ENCODE data around the gene AVPI1. TPM values are rescaled to one million over a fixed set of nuclear protein-coding genes. Genes with fewer than 3 reads are reported as not detected.

Gene AVPI1
- total and polyA plus RNA-seq, 4 donors: 6.6 to 22.1 (median 11.9) TPM

GRCh38 chr10:97705006-97705670 is 18.1 kb upstream of the AVPI1 start:
- no peak overlapping the region for H3K4me3 ChIP-seq (ENCODE audit: low read depth in 1 of 3, low read length in 3 of 3)
- no peaks in the 10 kb centered on the region for H3K9me3 ChIP-seq (ENCODE audit: control insufficient read depth in 4 of 4, low read length in 3 of 4)
- H3K4me1 ChIP-seq (ENCODE audit: control insufficient read depth in 4 of 4, insufficient read depth in 4 of 4, low read length in 3 of 4): peaks cover 7 to 14% (median 10%) of the 10 kb centered on the region in 4 donors
- TF ChIP-seq ATF3 (IDR thresholded peaks at IDR 0.05) (no peak), CTCF (IDR thresholded peaks at IDR 0.05; ENCODE audit: low read depth, low read length, missing input control) (no peak), ZBTB33 (IDR thresholded peaks at IDR 0.05) (no peak), SP1 (IDR thresholded peaks at IDR 0.05) (no peak), NR2F2 (IDR thresholded peaks at IDR 0.05) (no peak), REST (IDR thresholded peaks at IDR 0.05) (no peak), HNF4G (IDR thresholded peaks at IDR 0.05) (no peak), RXRA (IDR thresholded peaks at IDR 0.05) (no peak), FOXA1 (IDR thresholded peaks at IDR 0.05) (no peak)
- H3K27me3 ChIP-seq (ENCODE audit: control insufficient read depth in 4 of 4, insufficient read depth in 4 of 4, low read length in 3 of 4): no peaks in the 10 kb centered on the region
- no peak for DNase-seq (ENCODE audit: low spot score)
- no peak overlapping the region for H3K27ac ChIP-seq (ENCODE audit: low read depth in 1 of 2, low read length in 2 of 2)
- H3K9ac ChIP-seq (ENCODE audit: low read depth in 1 of 2, low read length in 2 of 2): no peak overlapping the region
- H3K36me3 ChIP-seq (ENCODE audit: control insufficient read depth in 4 of 4, insufficient read depth in 3 of 4, low read depth in 1 of 4, low read length in 3 of 4): no peaks in the 10 kb centered on the region
- 90% methylated on average over 3 of the region's 3 CpGs for WGBS

- Histone ChIP-seq H3K9ac (ENCODE audit: low read depth in 1 of 2, low read length in 2 of 2) (no peak overlapping the region), H3K27me3 (ENCODE audit: control insufficient read depth in 4 of 4, insufficient read depth in 4 of 4, low read length in 3 of 4) (no peaks in the 10 kb centered on the region), H3K4me1 (ENCODE audit: control insufficient read depth in 4 of 4, insufficient read depth in 4 of 4, low read length in 3 of 4) (peaks cover 7 to 14% (median 10%) of the 10 kb centered on the region in 4 donors), H3K9me3 (ENCODE audit: control insufficient read depth in 4 of 4, low read length in 3 of 4) (no peaks in the 10 kb centered on the region), H3K27ac (ENCODE audit: low read depth in 1 of 2, low read length in 2 of 2) (no peak overlapping the region), H3K36me3 (ENCODE audit: control insufficient read depth in 4 of 4, insufficient read depth in 3 of 4, low read depth in 1 of 4, low read length in 3 of 4) (no peaks in the 10 kb centered on the region), H3K4me3 (ENCODE audit: low read depth in 1 of 3, low read length in 3 of 3) (no peak overlapping the region)
- 83% methylated on average over 1 of the region's 1 CpG for WGBS
- no peak for DNase-seq (ENCODE audit: low spot score)
- TF ChIP-seq YY1 (IDR thresholded peaks at IDR 0.05): no peak
- no peak for TF ChIP-seq EGR1 (IDR thresholded peaks at IDR 0.05; ENCODE audit: low read depth in 2 of 2)
- no peak for TF ChIP-seq SP1 (IDR thresholded peaks at IDR 0.05)
- no peak for TF ChIP-seq HNF4A (conservative IDR thresholded peaks at IDR 0.05)
- no peak for TF ChIP-seq HNF4G (IDR thresholded peaks at IDR 0.05)
- no peak for TF ChIP-seq FOXA1 (IDR thresholded peaks at IDR 0.05)
- no peak for TF ChIP-seq NR2F2 (IDR thresholded peaks at IDR 0.05)
- no peak for TF ChIP-seq ATF3 (IDR thresholded peaks at IDR 0.05)
- no peak for TF ChIP-seq JUND (IDR thresholded peaks at IDR 0.05)
- no peak for TF ChIP-seq FOXA2 (IDR thresholded peaks at IDR 0.05)
- TF ChIP-seq TAF1 (conservative IDR thresholded peaks at IDR 0.05): no peak
- TF ChIP-seq GABPA (IDR thresholded peaks at IDR 0.05 in 1 of 2, conservative IDR thresholded peaks at IDR 0.05 in 1 of 2): no peak
- no peak for TF ChIP-seq RAD21 (IDR thresholded peaks at IDR 0.05)
- TF ChIP-seq RXRA (IDR thresholded peaks at IDR 0.05): no peak
These were observed 17.3 kb upstream of the AVPI1 start for GRCh38 chr10:97704341-97704740.

Data from liver (tissue), 9 donors.